ACHN (cell line): Measurements from ENCODE around the gene HAP1.

Experiments used
- DNase-seq: peaks from one replicate; pipeline ENCODE4 v3.0.0-alpha.2; 2015
- in situ Hi-C: cut with HindIII; loops from 2 replicates; pipeline ENCODE4 v1.10.0; 2017; ENCODE audit warnings: low sequenced_read_pairs, low pct_ligation_motif_present, low pct_unique_long_range_greater_than_20kb

HAP1 gene

DNA sequence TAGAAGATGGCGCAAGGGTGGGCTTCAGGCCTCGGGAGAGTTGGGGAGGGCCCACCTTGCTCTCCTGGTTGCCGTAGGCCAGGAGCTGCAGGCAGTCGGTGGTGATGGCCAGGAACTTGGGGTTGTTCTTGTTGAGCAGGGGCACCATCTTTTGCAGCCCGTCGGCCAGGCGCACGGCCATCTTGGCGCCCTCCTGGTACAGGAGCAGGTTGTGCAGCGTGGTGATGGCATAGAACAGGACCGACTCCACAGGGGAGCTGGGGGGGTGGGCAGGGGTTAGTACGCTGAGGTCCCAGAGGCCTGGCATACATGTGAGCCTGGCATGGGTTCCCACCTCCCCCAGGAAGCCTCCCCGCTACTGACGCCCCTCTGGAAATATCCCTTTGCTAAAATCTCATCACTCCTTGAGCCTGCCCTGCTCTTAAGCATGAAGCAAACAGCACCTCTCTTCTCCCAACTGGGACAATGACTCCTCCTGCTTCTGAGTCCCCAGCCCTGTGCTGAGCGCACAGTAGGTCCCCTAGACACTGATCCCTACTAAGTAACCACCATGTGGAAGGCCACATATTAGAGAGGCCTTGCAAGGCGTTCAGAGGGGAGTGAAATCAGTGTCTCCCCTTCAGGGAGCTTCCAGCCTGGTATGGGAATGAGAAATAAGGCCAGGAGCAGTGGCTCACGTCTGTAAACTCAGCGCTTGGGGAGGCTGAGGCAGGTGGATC lies 33.0 kb upstream of the HAP1 start:
- DNase-seq: no peak
- in situ Hi-C loops: no loop called here

DNA sequence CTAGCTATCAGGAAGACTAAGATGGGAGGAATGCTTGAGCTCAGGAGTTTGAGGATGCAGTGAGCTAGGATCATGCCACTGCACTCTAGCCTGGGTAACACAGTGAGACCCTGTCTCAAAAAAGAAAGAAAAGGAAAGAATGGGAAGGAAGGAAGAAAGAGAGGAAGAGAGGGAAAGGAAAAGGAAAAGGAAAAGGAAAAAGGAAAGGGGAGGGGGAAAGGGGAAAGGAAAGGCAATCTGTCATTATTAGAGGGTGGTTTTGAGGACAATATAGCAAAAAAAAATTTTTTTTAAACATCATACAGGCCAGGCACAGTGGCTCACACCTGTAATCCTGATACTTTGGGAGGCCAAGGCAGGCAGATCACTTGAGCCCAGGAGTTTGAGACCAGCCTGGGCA lies 31.7 kb upstream of the HAP1 start:
- in situ Hi-C loops: no loop called here
- DNase-seq: no peak

DNA sequence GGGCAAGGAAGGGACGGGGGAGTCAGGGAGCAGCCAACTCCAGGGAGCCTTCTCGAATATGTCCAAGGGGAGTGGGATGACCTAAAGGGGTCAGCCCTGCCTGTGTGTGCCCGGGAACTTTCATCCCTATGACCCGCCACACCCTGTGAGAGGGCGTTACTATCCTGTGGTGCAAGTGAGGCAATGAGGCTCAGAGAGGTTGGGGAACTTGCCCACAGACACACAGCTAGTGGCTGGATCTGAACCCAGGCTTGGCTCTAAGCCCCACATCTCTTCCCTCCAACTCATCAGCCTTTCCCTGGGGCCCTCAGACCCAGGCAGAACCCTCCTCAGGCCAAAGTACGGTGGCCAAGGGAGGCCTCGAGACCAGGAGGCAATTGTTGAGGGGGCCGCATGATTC lies 28.9 kb upstream of the HAP1 start:
- no peak for DNase-seq
- in situ Hi-C loops: no loop called here

DNA sequence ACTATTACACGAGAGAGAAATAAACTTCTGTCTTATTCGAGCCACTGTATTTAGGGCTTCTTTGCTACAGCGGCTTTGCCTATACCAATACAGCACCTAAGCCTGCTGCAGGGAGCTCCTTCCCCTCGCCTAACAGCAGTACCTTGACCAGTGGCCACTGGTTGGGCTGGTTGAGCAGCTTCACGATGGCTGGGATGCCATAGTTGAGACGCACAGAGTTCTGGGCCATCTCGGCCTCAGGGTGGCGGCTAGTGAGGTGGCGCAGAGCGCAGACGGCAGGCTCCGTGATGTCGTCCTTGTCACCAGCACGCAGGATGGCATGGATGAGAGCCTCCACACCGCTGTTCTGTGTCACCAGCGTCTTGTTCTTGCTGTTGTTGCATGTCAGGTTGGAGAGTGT lies 28.4 kb upstream of the HAP1 start:
- in situ Hi-C loops: no loop called here
- no peak for DNase-seq

DNA sequence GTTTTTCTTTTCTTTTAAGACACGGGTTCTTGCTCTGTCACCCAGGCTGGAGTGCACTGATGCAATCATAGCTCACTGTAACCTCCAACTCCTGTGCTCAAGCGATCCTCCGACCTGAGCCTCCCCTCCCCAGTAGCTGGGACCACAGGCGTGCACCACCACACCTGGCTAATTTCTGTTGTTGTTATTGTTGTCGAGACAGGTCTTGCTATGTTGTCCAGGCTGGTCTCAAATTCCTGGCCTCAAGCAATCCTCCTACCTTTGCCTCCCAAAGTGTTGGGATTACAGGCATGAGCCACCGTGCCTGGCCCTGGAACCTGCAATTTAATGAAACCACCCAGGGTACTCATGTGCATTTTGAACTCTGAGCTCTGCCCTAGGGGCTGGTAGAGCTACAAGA lies 27.9 kb upstream of the HAP1 start:
- no peak for DNase-seq
- in situ Hi-C loops: no loop called here

DNA sequence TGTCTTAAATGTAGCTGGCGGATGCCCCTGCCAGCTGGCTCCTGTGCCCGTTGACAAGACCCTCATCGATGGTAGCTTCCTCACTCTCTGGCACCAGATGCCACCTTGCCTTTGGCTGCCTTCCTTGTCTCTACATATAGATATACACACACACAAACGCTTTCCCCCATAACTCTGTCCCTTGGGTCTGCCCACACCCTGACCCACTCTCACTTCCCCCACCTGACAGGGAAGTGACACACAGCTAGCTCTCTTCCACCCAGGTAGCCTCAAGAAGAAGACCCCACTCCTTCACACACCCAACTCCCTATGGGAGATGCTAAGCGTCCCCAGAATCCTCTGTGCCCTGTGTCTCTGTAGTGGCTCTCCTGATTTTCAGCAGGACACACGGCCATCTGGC lies 26.4 kb upstream of the HAP1 start:
- in situ Hi-C loops: no loop called here

DNA sequence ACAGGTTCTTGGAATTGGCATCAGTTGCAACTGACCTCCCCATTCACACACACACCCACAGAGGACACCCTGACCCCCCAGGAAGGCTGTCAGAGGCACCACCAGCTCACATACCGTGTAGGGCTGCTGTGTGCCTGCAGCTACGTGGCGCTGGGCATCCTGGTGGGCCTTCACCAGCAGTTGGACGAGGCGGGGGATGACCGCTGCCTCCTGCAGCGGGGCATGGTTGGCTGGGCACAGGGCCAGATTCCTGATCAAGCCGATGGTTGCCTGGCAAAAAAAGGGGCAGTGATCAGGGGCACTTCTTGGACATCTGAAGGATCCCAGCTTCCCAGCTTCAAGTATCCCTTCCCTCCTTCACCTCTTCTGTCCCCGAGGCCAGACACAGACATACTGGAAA lies 24.2 kb upstream of the HAP1 start:
- no peak for DNase-seq
- in situ Hi-C loops: no loop called here

More for the DNA sequence above, 26.4 kb upstream of the HAP1 start:
- no peak for DNase-seq

DNA sequence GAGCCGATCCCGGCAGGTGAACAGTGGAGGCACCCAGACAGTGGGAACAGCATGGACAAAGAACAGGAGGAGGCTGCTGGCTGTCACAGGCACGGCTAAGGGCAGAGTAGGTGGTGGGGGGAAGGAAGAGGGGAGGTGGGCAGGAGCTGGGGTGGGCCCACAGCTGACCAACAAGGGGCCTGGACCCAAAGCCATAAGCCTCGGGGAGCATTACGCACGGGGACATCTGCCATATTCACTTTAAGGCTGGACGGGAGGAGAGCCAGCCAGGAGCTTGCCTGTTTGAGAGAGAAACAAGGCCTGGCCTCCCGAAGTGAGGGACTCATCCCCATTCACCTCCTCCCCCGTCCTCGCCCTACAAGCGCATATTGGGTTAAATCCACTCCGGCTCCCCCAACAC lies 19.6 kb upstream of the HAP1 start:
- in situ Hi-C loops: no loop called here
- no peak for DNase-seq

DNA sequence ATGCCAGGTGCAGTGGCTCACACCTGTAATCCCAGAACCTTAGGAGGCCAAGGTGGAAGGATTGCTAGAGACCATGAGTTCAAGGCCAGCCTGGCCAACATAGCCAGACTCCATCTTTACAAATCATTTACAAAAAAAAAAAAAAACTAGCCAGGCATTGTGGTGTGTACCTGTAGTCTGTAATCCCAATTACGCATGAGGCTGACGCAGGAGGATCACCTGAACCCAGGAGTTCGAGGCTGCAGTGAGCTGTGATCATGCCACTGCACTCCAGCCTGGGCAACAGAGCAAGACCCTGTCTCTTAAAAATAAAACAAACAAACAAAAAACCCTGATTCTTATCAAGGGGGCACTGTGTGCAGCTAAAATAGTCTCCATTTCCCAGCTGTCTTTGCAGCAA lies 16.8 kb upstream of the HAP1 start:
- no peak for DNase-seq
- in situ Hi-C loops: no loop called here

DNA sequence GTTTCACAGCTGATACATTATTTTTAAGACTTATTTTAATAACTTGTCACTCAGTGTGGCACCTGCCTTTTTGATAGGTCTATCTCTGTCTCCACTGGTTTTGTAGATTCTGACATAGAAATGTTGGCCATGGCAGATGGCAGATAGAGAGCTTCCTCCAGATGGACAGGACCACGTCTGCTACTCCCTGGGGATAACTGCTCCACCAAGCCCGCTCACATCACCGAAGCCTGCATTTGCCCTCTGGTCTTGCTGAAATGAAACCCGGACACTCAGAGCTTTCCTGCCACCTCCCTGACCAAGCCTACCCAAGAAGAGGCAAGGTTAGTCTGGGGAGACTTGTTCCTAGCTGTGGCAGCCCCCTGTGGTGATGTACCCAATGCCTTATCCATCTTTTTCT lies 16.4 kb upstream of the HAP1 start:
- in situ Hi-C loops: no loop called here
- no peak for DNase-seq

DNA sequence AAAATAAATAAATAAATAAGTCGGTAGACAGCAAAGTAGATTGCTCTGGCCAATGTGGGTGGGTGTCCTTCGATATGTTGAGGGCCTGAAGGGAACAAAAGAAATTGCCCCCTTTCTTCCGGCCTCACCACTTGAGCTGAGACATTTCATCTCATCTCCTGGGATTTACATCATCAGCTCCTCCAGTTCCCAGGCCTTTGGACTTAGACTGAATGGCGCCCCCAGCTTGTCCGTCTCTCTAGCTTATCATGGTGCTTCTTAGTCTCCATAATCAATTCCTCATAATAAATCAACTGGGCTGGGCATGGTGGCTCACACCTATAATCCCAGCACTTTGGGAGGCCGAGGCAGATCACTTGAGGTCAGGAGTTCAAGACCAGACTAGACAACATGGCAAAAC lies 13.8 kb upstream of the HAP1 start:
- in situ Hi-C loops: loop anchor here (10.0 kb wide), 1 partner anchor 57 kb away; no protein-coding TSS in a partner anchor
- DNase-seq: no peak

DNA sequence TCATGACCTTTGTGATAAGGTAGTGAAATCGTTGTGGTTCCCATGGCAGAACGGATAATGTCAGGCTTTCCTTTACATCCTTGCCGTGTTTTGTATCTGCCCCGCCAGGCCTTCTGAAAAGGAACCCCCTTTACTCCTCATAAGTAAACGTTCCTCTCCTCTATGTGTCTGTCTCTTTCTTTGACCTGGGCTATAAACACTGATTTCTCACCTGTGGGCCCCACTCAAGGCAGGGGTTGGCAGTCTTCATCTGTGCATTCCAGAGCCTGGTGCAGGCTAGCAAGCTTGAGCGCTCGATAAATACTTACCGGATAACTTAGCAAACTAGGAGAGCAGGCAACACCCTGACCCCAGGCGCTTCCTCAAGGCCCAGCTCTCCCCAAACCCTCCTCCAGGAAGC lies 7.3 kb upstream of the HAP1 start:
- in situ Hi-C loops: loop anchor here (10.0 kb wide), 1 partner anchor 63 kb away; no protein-coding TSS in a partner anchor
- no peak for DNase-seq

DNA sequence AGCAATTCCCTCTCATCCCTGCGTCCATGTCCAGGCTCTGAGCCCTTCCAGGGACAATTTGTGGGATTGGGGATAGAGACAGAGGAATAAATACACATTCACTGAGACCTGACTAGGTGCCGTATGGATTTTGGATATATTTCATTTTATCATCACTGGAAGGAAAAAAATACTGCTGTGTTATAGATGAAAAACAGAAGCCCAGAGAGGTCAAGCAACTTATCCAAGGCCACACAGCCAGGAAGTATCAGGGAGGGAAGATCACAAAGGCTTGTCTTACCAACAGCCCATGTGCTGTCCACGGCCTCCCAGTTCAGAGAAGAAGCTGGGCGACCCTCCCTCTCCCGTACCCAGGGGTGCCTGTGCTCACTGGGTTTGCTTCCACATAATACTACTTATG lies 6.1 kb upstream of the HAP1 start:
- no peak for DNase-seq
- in situ Hi-C loops: loop anchor here (10.0 kb wide), 1 partner anchor 64 kb away; no protein-coding TSS in a partner anchor

DNA sequence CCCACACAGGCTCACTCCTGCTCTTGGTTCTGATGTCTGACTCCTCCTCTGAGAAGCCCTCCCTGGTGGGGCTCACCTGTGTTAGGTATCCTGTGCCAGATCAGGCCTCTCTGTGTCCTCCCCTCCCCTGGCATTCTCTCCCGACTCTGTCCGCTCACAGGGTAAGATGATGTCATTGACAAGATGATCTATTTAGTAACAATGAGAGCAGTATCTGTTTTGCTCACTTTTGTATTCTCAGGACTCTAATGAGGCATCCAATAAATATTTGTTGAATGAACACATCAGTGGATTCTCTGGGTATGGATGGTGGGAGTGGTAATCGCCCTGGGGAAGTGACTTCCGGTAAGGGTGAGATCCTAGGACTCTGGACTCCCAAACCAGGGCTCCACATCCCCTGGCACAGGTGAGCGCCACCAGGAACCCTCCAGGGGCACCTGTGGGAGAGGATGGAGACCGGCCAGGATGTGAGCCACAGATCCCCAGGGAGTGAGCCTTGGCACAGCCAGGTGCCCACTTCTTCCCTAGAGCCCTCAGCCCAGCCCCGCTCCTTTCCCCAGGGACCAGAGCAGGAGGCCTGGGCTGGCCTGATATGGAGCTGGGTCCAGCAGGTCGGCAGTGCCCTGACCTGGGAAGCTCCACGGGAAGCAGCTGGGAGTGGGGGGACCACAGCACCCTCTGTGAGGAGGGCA lies 5.4 kb upstream of the HAP1 start:
- DNase-seq: peak; percentile 42
- in situ Hi-C loops: loop anchor here (10.0 kb wide), 1 partner anchor 65 kb away; no protein-coding TSS in a partner anchor

DNA sequence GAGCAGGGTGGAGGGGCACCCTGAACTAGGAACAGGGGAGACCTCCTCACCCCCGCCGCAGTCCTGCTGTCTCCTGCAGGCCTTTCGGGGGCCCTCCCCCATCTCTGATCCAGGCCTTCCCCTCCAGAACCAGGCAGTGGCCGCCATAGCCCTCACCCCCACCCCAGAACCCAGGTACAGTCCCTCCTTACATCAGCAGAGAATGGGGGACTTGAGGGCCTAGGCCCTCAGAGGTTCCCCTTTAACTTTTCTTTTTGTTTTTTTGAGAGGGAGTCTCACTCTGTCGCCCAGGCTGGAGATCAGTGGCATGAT lies 4.3 kb upstream of the HAP1 start:
- in situ Hi-C loops: no loop called here
- DNase-seq: no peak

DNA sequence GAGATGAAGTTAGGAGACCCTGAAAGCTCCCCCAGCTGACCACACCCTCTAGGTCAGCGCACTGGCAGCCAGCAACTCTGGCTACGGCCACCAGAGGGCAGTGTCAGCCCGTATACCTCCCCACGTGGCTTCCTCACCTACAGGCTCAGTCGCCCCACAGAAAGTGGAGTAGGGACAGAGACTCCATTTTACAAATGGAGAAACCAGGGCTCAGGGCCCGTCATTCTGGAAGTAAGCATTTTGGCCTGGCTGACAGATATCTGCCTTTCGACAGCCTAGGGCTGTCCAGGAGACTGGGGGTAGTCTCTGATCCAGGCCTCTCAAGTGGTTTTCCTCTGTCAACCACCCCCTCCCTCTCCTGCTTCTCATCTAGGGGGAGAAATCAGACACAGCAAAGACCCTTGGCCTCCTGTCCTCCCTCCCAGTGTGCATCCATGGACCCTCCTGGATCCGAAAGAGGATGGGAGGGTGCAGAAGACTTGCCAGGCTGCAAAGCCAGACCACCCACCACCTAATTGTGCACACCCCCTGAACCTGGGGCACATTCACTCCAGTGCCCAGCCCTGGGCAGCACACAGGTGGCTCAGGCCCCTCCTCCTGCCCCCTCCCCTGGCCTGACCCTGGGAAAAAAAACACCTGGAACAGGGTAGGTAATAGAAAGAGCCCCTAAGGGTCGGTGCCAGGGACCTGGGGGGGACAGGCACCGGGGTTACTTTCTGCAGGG lies 3.8 kb upstream of the HAP1 start:
- DNase-seq: peak; percentile 83
- in situ Hi-C loops: no loop called here

DNA sequence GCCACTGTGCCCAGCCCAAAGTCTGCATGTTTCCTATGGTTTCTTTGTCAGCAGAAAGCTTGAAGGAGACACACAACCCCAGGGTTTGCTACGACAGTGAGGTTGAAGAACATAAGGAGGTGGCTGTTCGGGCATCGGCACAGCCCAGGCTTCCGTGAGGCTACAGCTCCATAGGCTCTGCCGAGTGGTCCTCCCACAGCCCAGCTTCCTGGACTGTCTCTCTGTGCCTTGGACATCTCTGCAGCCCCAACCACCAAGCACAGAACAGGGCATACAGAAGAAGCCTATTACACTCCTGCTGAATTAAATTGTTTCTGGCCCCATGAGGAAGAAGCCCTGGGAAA lies 3.2 kb upstream of the HAP1 start:
- no peak for DNase-seq
- in situ Hi-C loops: no loop called here

DNA sequence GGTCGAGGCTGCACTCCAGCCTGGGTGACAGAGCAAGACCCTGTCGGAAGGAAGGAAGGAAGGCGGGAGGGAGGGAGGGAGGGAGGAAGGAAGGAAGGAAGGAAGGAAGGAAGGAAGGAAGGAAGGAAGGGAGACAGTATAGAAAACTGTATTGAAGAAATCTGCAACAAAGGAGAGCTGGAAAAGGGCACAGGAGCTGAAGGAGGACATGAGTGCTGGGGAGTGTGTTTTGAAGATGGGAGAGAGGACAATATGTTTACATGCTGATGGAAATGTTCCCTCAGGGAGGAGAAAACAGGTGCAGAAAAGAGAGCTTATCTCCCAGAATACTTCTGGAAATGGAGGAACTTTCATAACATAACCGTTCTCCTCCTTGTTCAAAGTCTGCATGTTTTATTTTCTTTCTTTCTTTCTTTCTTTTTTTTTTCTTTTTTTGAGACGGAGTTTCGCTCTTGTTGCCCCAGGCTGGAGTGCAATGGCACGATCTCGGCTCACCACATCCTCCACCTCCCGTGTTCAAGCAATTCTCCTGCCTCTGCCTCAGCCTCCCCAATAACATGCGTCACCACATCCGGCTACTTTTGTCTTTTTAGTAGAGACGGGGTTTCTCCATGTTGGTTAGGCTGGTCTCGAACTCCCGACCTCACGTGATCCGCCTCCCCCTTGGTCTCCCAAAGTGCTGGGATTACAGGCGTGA lies 2.7 kb upstream of the HAP1 start:
- DNase-seq: no peak
- in situ Hi-C loops: no loop called here

DNA sequence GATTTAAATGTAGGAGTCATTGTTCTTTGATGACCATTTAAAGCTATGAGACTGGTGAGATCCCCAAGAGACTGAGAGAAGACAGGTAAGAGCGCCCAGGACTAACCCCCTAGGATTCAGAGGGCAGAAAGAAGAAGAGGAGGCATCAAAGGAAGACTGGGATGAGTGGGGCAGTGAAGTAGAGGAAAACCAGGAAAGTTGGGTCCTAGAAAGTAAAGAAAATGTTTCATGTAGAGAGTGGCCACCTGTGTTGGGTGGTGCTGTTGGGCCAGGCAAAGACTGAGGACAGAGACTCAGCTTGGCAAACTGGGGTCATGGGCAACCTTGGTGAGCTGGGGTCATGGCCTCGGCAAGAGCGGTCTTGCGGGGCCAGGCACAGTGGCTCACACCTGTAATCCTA lies 1.3 kb upstream of the HAP1 start:
- no peak for DNase-seq
- in situ Hi-C loops: no loop called here
